Activated CD4-positive, alpha-beta T cell treated with anti-CD3 and anti-CD28 coated beads, Interleukin-2, amount 10 ng/mL, durations not matched to agents 7 days and 5 days (primary cell): ENCODE results near the gene HORMAD1. TPM values are rescaled to one million over a fixed set of nuclear protein-coding genes. Genes with fewer than 3 reads are reported as not detected.
"Not testable (repeated sequence)": the region's sequence is repeated elsewhere in the genome, so short reads cannot be mapped to it uniquely, and the experiment has no call there.

Experiments used
- CTCF ChIA-PET: fragments of 350-600 bp; sonication (Branson Sonifier 250); formaldehyde crosslinking; loops from one replicate; lab custom pipeline; 2021; ENCODE audit warnings: antibody characterized with exemption; lab: Charles Lee
- POLR2A ChIA-PET: fragments of 350-600 bp; sonication (Branson Sonifier 250); formaldehyde crosslinking; loops from one replicate; lab custom pipeline; 2021; ENCODE audit warnings: antibody characterized with exemption; lab: Charles Lee
- DNase-seq: peaks from one replicate; pipeline ENCODE4 v3.0.0-alpha.2; 2020
- H3K27ac Mint-ChIP-seq: one replicate; pipeline ENCODE4 v1.8.0; 2021; ENCODE audit warnings: mild to moderate bottlenecking, moderate library complexity, mixed read lengths
- H3K27me3 Mint-ChIP-seq: one replicate; pipeline ENCODE4 v1.8.0; 2021; ENCODE audit warnings: mixed read lengths
- H3K36me3 Mint-ChIP-seq: one replicate; pipeline ENCODE4 v1.8.0; 2021; ENCODE audit warnings: low read depth, mixed read lengths
- H3K4me1 Mint-ChIP-seq: one replicate; pipeline ENCODE4 v1.8.0; 2021; ENCODE audit warnings: mixed read lengths
- H3K4me3 Mint-ChIP-seq: one replicate; pipeline ENCODE4 v1.8.0; 2021; ENCODE audit warnings: mild to moderate bottlenecking, moderate library complexity, mixed read lengths
- H3K9me3 Mint-ChIP-seq: one replicate; pipeline ENCODE4 v1.8.0; 2021; ENCODE audit warnings: mixed read lengths
- total RNA-seq, 2 experiments: library from RNA; stranded (reverse); gene quantifications; one replicate each; pipeline ENCODE4 v1.2.3, GENCODE V29; 2021

HORMAD1 gene
- total RNA-seq, 2 experiments from 2014 or later, result 0.37 to 0.40 TPM

- peaks cover 12% of the 10 kb centered on the region for H3K4me1 Mint-ChIP-seq
- no peak for DNase-seq
- no peaks in the 10 kb centered on the region for H3K27me3 Mint-ChIP-seq
- H3K9me3 Mint-ChIP-seq, result no peaks in the 10 kb centered on the region
- CTCF ChIA-PET, result interaction anchor here (0.5 to 1.6 kb wide), 7 partner anchors 9 to 225 kb away, joined by 3 to 4 read pairs (median 3); no protein-coding TSS in a partner anchor
- no peak overlapping the region for H3K4me3 Mint-ChIP-seq
- peaks cover 34% of the 10 kb centered on the region for H3K36me3 Mint-ChIP-seq
- no peak overlapping the region for H3K27ac Mint-ChIP-seq
- POLR2A ChIA-PET, result no interaction called here
Observed at GRCh38 chr1:150748878-150749719, 28.4 kb upstream of the HORMAD1 start.

GRCh38 chr1:150730130-150730721 is 9.5 kb upstream of the HORMAD1 start:
- Mint-ChIP-seq H3K27me3 (no peaks in the 10 kb centered on the region), H3K4me3 (no peak overlapping the region), H3K4me1 (no peaks in the 10 kb centered on the region), H3K36me3 (peaks cover 17% of the 10 kb centered on the region), H3K27ac (no peak overlapping the region), H3K9me3 (no peaks in the 10 kb centered on the region)
- ChIA-PET POLR2A (no interaction called here), CTCF (no interaction called here)
- DNase-seq, result no peak

GRCh38 chr1:150724336-150724735 is 3.6 kb upstream of the HORMAD1 start:
- ChIA-PET POLR2A (no interaction called here), CTCF (no interaction called here)
- Mint-ChIP-seq H3K36me3 (no peaks in the 10 kb centered on the region), H3K27ac (no peak overlapping the region), H3K27me3 (no peaks in the 10 kb centered on the region), H3K4me1 (no peaks in the 10 kb centered on the region), H3K4me3 (no peak overlapping the region), H3K9me3 (no peaks in the 10 kb centered on the region)
- no peak for DNase-seq

- H3K27me3 Mint-ChIP-seq, result no peaks in the 10 kb centered on the region
- ChIA-PET CTCF (interaction anchor here (0.6 kb wide), 1 partner anchor 151 kb away, joined by 4 read pairs; no protein-coding TSS in a partner anchor), POLR2A (no interaction called here)
- H3K4me1 Mint-ChIP-seq, result no peaks in the 10 kb centered on the region
- no peaks in the 10 kb centered on the region for H3K9me3 Mint-ChIP-seq
- H3K4me3 Mint-ChIP-seq, result no peak overlapping the region
- H3K27ac Mint-ChIP-seq, result no peak overlapping the region
- DNase-seq, result no peak
- no peaks in the 10 kb centered on the region for H3K36me3 Mint-ChIP-seq
Observed at GRCh38 chr1:150720098-150720497, 597 bp downstream of the HORMAD1 start.

GRCh38 chr1:150718225-150718891 is 2.3 kb downstream of the HORMAD1 start:
- CTCF ChIA-PET, result no interaction called here
- Mint-ChIP-seq H3K9me3 (no peaks in the 10 kb centered on the region), H3K36me3 (no peaks in the 10 kb centered on the region), H3K27ac (no peak overlapping the region), H3K4me1 (no peaks in the 10 kb centered on the region), H3K27me3 (no peaks in the 10 kb centered on the region), H3K4me3 (no peak overlapping the region)
- no peak for DNase-seq
- POLR2A ChIA-PET, result interaction anchor here (0.6 kb wide), 1 partner anchor 64 kb away, joined by 9 read pairs; no protein-coding TSS in a partner anchor

- H3K27ac Mint-ChIP-seq, DNase-seq, POLR2A ChIA-PET, H3K9me3 Mint-ChIP-seq, H3K4me3 Mint-ChIP-seq, H3K36me3 Mint-ChIP-seq, H3K4me1 Mint-ChIP-seq, H3K27me3 Mint-ChIP-seq: not testable (repeated sequence)
- CTCF ChIA-PET, result interaction anchor here (1.8 kb wide), 1 partner anchor 12 kb away, joined by 4 read pairs; the partner anchor contains the start of gene GOLPH3L
Observed at GRCh38 chr1:150709031-150709430, 11.7 kb downstream of the HORMAD1 start.

- CTCF ChIA-PET, result interaction anchor here (0.6 to 1.8 kb wide), 2 partner anchors 12 to 21 kb away, joined by 3 to 4 read pairs; partner anchors contain the start of gene GOLPH3L
- Mint-ChIP-seq H3K9me3 (no peaks in the 10 kb centered on the region), H3K36me3 (no peaks in the 10 kb centered on the region), H3K4me1 (peaks cover 2% of the 10 kb centered on the region), H3K27me3 (peaks cover 3% of the 10 kb centered on the region), H3K27ac (no peak overlapping the region), H3K4me3 (no peak overlapping the region)
- no peak for DNase-seq
- POLR2A ChIA-PET, result no interaction called here
Observed at GRCh38 chr1:150708595-150708994, 12.1 kb downstream of the HORMAD1 start.

GRCh38 chr1:150706091-150706490 is 14.6 kb downstream of the HORMAD1 start:
- no peaks in the 10 kb centered on the region for H3K36me3 Mint-ChIP-seq
- H3K27me3 Mint-ChIP-seq, result peaks cover 12% of the 10 kb centered on the region
- peaks cover 2% of the 10 kb centered on the region for H3K4me1 Mint-ChIP-seq
- H3K27ac Mint-ChIP-seq, result no peak overlapping the region
- no peak for DNase-seq
- H3K9me3 Mint-ChIP-seq, result no peaks in the 10 kb centered on the region
- ChIA-PET CTCF (interaction anchor here (1.2 kb wide), 1 partner anchor 9 kb away, joined by 3 read pairs; the partner anchor contains the start of gene GOLPH3L), POLR2A (no interaction called here)
- H3K4me3 Mint-ChIP-seq, result no peak overlapping the region

- H3K27me3 Mint-ChIP-seq, result peaks cover 12% of the 10 kb centered on the region
- ChIA-PET CTCF (no interaction called here), POLR2A (no interaction called here)
- H3K36me3 Mint-ChIP-seq, result no peaks in the 10 kb centered on the region
- peaks cover 2% of the 10 kb centered on the region for H3K4me1 Mint-ChIP-seq
- no peaks in the 10 kb centered on the region for H3K9me3 Mint-ChIP-seq
- DNase-seq, result no peak
- no peak overlapping the region for H3K4me3 Mint-ChIP-seq
- no peak overlapping the region for H3K27ac Mint-ChIP-seq
Observed at GRCh38 chr1:150703427-150703826, 17.3 kb downstream of the HORMAD1 start.

GRCh38 chr1:150696995-150697927 is 23.4 kb downstream of the HORMAD1 start, which contains the start of gene GOLPH3L:
Gene GOLPH3L, minus strand, starts transcription at chr1:150697154. Its CDS starts 2,316 bp downstream, at chr1:150694838.
- CTCF ChIA-PET, result interaction anchor here (0.7 to 1.6 kb wide), 9 partner anchors 10 to 327 kb away, joined by 3 to 5 read pairs (median 4); no protein-coding TSS in a partner anchor
- peak within 1 kb of the TSS; percentile 93 for H3K4me3 Mint-ChIP-seq
- H3K4me1 Mint-ChIP-seq, result peaks cover 26% of the 10 kb centered on the region
- H3K27ac Mint-ChIP-seq, result peak within 1 kb of the TSS; percentile 86
- POLR2A ChIA-PET, result interaction anchor here (0.5 to 1.0 kb wide), 5 partner anchors 10 to 80 kb away, joined by 3 to 4 read pairs (median 3); partner anchors contain the start of gene ENSA
- H3K27me3 Mint-ChIP-seq, result peaks cover 7% of the 10 kb centered on the region
- H3K9me3 Mint-ChIP-seq, result no peaks in the 10 kb centered on the region
- peaks cover 14% of the 10 kb centered on the region for H3K36me3 Mint-ChIP-seq
- DNase-seq, result peak; percentile 97

GRCh38 chr1:150696590-150696989 is 24.1 kb downstream of the HORMAD1 start:
- Mint-ChIP-seq H3K4me1 (peaks cover 26% of the 10 kb centered on the region), H3K9me3 (no peaks in the 10 kb centered on the region), H3K36me3 (peaks cover 18% of the 10 kb centered on the region), H3K4me3 (peak overlapping the region; percentile 93), H3K27ac (peak overlapping the region; percentile 86), H3K27me3 (peaks cover 3% of the 10 kb centered on the region)
- POLR2A ChIA-PET, result interaction anchor here (0.5 to 1.0 kb wide), 2 partner anchors 12 to 15 kb away, joined by 3 read pairs; no protein-coding TSS in a partner anchor
- no peak for DNase-seq
- CTCF ChIA-PET, result interaction anchor here (0.7 to 1.6 kb wide), 9 partner anchors 9 to 225 kb away, joined by 3 to 5 read pairs (median 3); no protein-coding TSS in a partner anchor
